D721Med (cell line): Measurements from ENCODE around the gene UGT1A6.

Experiments
- DNase-seq: peaks from one replicate; pipeline ENCODE4 v3.0.0; 2011; ENCODE audit warnings: low spot score; ENCODE audit not compliant: insufficient read length
- FAIRE-seq: peaks from 2 replicates; lab custom pipeline; 2011; peaks lifted over from hg19 to GRCh38; lab: Jason Lieb, UNC
- TF ChIP-seq, protein P1 (sequence below): IDR thresholded peaks from 2 replicates; pipeline ENCODE4 v1.5.1; 2012; ENCODE audit warnings: mild to moderate bottlenecking, control low read depth; ENCODE audit not compliant: insufficient read depth; ENCODE audit errors: missing control alignments

UGT1A6 gene

DNA sequence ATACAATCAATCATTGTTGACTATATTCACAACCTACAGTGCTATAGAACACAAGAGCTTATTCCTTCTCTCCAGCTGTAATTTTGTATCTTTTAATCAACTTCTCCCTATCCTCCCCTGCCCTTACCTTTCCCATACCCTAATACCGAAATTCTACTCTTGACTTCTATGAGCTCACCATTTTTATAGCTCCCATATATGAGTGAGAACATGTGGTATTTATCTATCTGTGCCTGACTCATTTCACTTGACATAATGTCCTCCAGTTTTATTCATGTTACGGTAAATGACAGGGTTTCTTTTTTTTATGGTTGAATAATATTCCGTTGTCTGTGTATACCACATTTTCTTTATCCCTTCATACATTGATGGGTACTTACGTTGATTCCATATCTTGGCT is 88.1 kb downstream of the UGT1A6 start:
- TF ChIP-seq, protein P1, sequence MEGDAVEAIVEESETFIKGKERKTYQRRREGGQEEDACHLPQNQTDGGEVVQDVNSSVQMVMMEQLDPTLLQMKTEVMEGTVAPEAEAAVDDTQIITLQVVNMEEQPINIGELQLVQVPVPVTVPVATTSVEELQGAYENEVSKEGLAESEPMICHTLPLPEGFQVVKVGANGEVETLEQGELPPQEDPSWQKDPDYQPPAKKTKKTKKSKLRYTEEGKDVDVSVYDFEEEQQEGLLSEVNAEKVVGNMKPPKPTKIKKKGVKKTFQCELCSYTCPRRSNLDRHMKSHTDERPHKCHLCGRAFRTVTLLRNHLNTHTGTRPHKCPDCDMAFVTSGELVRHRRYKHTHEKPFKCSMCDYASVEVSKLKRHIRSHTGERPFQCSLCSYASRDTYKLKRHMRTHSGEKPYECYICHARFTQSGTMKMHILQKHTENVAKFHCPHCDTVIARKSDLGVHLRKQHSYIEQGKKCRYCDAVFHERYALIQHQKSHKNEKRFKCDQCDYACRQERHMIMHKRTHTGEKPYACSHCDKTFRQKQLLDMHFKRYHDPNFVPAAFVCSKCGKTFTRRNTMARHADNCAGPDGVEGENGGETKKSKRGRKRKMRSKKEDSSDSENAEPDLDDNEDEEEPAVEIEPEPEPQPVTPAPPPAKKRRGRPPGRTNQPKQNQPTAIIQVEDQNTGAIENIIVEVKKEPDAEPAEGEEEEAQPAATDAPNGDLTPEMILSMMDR: no peak
- DNase-seq: no peak
- FAIRE-seq: no peak

DNA sequence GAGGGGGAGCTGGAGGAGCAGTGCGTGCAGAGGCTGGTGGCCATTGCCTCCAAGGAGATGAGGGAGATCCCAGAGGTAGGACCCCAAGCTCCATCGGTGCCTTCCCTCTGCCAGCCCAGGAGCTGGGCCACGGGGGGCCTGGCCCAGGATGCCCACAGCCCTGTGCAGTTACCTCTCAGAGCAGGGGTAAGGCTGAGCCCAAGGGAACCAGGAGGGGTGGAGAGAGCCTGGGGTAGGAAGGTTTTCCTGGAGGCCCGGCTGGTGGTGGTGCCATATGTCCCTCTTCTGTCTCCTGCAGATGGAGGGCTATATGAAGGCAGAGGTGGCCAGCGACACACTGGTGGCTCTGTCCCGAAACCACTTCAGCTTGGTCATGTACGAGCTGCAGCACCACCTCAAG is 96.9 kb downstream of the UGT1A6 start:
- no peak for FAIRE-seq
- DNase-seq: no peak
- TF ChIP-seq, protein P1: no peak

DNA sequence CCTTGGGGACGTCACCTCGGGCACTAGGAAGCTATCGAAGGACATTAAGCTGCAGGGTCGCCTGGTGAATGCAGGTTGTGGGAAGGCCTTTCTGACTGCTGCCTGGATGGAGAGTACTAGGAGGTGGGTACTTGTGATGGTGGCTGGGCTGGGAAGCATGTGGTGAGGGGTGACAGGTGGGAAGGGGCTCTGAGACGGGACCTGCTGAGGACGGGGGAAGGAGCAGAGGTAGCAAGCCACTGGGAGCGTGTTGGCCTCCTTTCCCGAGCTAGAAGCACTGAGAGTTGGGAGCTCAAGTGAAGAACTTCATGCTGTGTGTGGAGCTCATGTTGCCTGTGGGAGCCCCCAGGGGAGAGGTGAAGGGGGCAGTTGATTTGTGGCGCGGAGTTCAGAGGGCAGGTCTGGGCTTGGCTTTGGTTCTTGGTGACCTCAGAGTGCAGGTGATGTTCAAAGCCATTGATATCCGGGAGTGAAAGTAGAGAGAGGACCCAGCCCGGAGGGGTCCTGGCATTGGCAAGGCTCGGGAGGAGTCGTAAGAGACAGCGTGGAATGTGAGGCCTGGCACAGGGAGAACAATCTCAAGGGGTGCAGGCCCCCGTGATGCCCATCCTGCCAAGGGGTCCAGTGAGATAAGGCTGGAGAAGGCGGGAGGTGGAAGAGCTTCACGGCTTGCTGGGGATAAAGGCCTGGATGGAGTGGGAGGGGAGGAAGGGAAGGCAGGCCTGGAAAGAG is 98.6 kb downstream of the UGT1A6 start:
- DNase-seq (no peak), FAIRE-seq (no peak)
- TF ChIP-seq, protein P1: no peak

DNA sequence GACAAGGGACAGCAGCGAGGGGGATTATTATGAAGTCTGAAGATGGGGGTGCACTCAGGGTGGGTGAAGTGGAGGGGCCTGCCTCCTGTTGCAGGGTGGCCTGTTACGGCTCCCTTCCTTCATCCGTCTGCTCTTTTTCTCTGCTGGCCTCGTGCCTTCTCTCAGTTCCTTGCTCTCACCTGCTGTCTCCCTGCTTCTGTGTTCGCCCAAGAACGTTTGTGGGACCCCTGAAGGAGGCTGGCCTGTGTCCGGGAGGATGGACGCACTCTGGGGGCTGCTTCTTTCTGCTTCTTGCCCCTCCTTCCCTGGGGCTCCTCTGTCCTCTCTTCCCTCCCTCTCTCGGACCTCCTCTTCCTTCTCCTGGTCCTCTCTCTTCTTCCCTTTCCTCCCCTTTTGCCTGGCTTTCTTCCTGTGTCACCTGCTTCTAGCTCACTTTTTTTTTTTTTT is 99.2 kb downstream of the UGT1A6 start:
- TF ChIP-seq, protein P1: no peak
- DNase-seq: no peak
- FAIRE-seq: no peak

DNA sequence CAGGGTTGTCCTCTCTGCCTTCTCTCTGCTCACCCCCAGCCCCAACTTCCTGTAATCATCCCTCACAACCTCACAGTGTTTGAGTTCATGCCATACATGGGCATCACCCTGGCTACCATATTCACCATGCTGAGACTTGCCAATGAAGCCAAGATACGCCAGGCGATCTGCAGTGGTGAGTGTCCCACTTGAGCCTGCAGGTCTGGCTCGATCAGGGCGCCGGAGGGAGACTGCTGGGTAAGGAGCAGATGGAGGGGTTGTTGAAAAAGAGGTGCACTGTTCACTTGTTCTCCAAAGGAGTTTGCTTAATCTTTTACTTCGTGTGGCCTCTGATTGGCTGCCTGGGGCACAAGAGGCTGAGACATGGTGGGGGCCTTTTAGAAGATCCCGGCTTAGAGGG is 100.0 kb downstream of the UGT1A6 start:
- TF ChIP-seq, protein P1: no peak
- FAIRE-seq (no peak), DNase-seq (no peak)

DNA sequence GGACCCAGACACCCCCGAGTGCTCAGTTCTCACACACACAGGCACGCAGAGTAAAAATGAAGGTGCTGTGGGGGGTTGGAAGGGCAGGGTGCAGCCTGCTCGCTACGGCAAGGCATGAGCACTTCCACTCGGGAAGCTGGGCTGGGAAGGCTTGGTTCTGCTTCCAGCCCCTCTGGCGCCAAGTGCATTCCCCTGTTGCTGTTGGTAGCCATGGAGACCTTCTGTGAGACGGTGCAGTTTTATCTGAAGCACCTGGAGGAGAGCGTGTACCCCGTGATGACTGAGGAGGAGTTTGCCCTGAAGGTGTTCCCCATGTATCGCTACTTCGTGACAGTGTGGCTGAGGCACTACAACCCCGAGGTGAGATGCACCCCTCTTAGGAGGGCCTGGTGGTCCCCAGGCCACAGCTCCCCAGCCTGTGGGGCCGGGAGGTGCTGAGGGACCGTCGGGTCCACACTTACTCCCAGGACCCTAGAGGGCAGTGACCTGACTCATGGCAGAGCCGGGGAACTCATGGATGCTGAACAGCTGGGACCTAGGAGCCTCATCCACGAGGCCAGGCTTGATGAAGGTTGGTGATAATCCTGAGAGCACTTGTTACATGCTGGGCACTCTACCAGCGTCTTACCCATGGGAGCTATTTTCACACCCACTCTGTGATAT is 100.9 kb downstream of the UGT1A6 start:
- FAIRE-seq (no peak), DNase-seq (no peak)
- TF ChIP-seq, protein P1: no peak

DNA sequence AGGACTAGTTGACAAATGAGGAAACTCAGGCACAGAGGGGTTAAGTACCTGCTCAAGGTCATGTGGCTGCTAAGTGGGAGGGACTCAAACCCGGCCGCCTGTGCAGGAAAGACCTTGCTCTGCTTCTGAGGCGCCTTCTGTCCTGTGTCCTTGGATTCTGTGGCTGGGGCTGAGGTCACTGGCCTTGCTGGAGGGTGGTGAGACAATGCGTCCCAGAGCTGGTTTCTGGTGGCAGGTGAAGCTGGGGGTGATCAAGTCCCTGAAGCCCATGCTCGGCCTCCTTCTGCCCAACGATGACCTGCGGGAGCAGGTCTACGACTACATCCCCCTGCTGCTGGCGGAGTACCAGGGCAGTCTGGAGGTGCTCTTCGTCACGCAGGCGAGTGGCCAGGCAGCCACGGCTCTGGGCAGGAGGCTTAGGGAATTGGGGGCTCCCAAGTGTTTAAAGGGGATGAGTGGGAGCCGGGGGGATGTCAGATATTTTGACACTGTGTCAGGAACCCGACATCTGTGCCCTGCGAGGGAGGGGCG is 101.5 kb downstream of the UGT1A6 start:
- TF ChIP-seq, protein P1: no peak
- FAIRE-seq: no peak
- DNase-seq: no peak
